Trophoblast cell (in vitro differentiated cells and primary cell): ENCODE results near the gene AHNAK2.

Experiments used
- DNase-seq, 2 donors: peaks; one replicate each; pipeline ENCODE4 v3.0.0-alpha.2; 2016
- H2AFZ ChIP-seq: 2 replicates; pipeline ENCODE4 v1.6.1; 2013; ENCODE audit warnings: low read length, moderate library complexity, mild to moderate bottlenecking; ENCODE audit not compliant: insufficient read depth, poor library complexity
- H2AK5ac ChIP-seq: 2 replicates; pipeline ENCODE4 v1.6.1; 2013; ENCODE audit warnings: mild to moderate bottlenecking, low read length
- H2BK120ac ChIP-seq: 2 replicates; pipeline ENCODE4 v1.6.1; 2013; ENCODE audit warnings: low read length, mild to moderate bottlenecking, moderate library complexity; ENCODE audit not compliant: insufficient read depth, poor library complexity
- H2BK12ac ChIP-seq: 2 replicates; pipeline ENCODE4 v1.6.1; 2013; ENCODE audit warnings: mild to moderate bottlenecking, low read length, moderate library complexity
- H2BK5ac ChIP-seq: 2 replicates; pipeline ENCODE4 v1.6.1; 2013; ENCODE audit warnings: low read length, low read depth, moderate library complexity, mild to moderate bottlenecking; ENCODE audit not compliant: poor library complexity
- H3K14ac ChIP-seq: 2 replicates; pipeline ENCODE4 v1.6.1; 2013; ENCODE audit warnings: mild to moderate bottlenecking, low read length
- H3K18ac ChIP-seq: 2 replicates; pipeline ENCODE4 v1.6.1; 2013; ENCODE audit warnings: mild to moderate bottlenecking, low read length
- H3K23ac ChIP-seq: 2 replicates; pipeline ENCODE4 v1.6.1; 2013; ENCODE audit warnings: low read length
- H3K27ac ChIP-seq: 2 replicates; pipeline ENCODE4 v1.5.1; 2013; ENCODE audit warnings: low read depth, mild to moderate bottlenecking, inconsistent platforms, low read length, moderate library complexity
- H3K27me3 ChIP-seq: 2 replicates; pipeline ENCODE4 v1.6.1; 2013; ENCODE audit warnings: inconsistent platforms, mild to moderate bottlenecking, low read length, moderate library complexity; ENCODE audit not compliant: insufficient read depth
- H3K36me3 ChIP-seq, 2 experiments: 1 replicate in 1 of 2; 2 replicates in 1 of 2; pipeline ENCODE4 v1.6.1; 2013; ENCODE audit warnings: low read length in 2 of 2, mild to moderate bottlenecking in 2 of 2, moderate library complexity in 1 of 2; ENCODE audit not compliant: insufficient read depth in 2 of 2, control insufficient read depth in 1 of 2
- H3K4ac ChIP-seq: 2 replicates; pipeline ENCODE4 v1.6.1; 2013; ENCODE audit warnings: low read depth, mild to moderate bottlenecking, low read length, moderate library complexity
- H3K4me1 ChIP-seq, 2 experiments: 1 replicate in 1 of 2; 2 replicates in 1 of 2; pipeline ENCODE4 v1.6.1; 2013; ENCODE audit warnings: low read length in 2 of 2, mild to moderate bottlenecking in 2 of 2, moderate library complexity in 1 of 2; ENCODE audit not compliant: insufficient read depth in 2 of 2, control insufficient read depth in 1 of 2
- H3K4me2 ChIP-seq: 2 replicates; pipeline ENCODE4 v1.6.1; 2013; ENCODE audit warnings: inconsistent platforms, mild to moderate bottlenecking, low read length, moderate library complexity
- H3K4me3 ChIP-seq: 2 replicates; pipeline ENCODE4 v1.5.1; 2013; ENCODE audit warnings: mild to moderate bottlenecking, low read depth, low read length, inconsistent platforms
- H3K79me1 ChIP-seq: one replicate; pipeline ENCODE4 v1.6.1; 2013; ENCODE audit warnings: low read length
- H3K79me2 ChIP-seq: 2 replicates; pipeline ENCODE4 v1.6.1; 2013; ENCODE audit warnings: low read length, mild to moderate bottlenecking; ENCODE audit not compliant: control insufficient read depth, insufficient read depth, poor library complexity
- H3K9ac ChIP-seq: 2 replicates; pipeline ENCODE4 v1.6.1; 2013; ENCODE audit warnings: mild to moderate bottlenecking, low read length
- H3K9me3 ChIP-seq: 2 replicates; pipeline ENCODE4 v1.6.1; 2013; ENCODE audit warnings: low read depth, mild to moderate bottlenecking, control low read depth, inconsistent platforms, low read length; ENCODE audit not compliant: insufficient read depth
- H4K12ac ChIP-seq: 2 replicates; pipeline ENCODE4 v1.6.1; 2013; ENCODE audit warnings: low read depth, mild to moderate bottlenecking, low read length, moderate library complexity
- H4K8ac ChIP-seq: 2 replicates; pipeline ENCODE4 v1.6.1; 2013; ENCODE audit warnings: low read depth, mild to moderate bottlenecking, low read length, moderate library complexity
- H4K91ac ChIP-seq: one replicate; pipeline ENCODE4 v1.6.1; 2013; ENCODE audit warnings: low read depth, mild to moderate bottlenecking, low read length, moderate library complexity
- WGBS: extraction: QIAGEN DNeasy Blood & Tissue Kit; methylation state at CpG from one replicate; pipeline ENCODE4 v1.1.7; 2013; ENCODE audit warnings: missing lambda C conversion rate; ENCODE audit not compliant: insufficient read length, insufficient coverage; ENCODE audit errors: extremely low coverage; 5-methylcytosine and 5-hydroxymethylcytosine counted together

Gene AHNAK2

DNA sequence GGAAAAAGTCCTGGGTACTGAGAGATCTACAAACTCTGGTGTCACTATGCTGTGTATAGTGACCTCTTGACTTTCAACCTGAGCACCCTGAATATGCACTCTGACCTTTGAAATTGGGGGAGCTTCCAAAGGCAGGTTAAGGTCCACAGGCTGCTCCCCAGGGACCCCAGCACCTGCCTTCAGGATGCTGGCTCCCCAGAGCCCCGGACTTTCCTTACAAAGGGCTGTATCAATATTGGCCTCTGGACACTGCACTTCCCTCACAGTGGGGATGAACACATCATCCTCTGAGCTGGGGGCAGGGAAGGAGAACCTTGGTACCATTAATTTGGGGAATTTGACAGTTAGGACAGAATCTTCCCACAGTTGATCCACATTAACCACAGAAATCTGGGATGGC, 39.2 kb downstream of the AHNAK2 start:
- H3K14ac ChIP-seq, result no peak overlapping the region

DNA sequence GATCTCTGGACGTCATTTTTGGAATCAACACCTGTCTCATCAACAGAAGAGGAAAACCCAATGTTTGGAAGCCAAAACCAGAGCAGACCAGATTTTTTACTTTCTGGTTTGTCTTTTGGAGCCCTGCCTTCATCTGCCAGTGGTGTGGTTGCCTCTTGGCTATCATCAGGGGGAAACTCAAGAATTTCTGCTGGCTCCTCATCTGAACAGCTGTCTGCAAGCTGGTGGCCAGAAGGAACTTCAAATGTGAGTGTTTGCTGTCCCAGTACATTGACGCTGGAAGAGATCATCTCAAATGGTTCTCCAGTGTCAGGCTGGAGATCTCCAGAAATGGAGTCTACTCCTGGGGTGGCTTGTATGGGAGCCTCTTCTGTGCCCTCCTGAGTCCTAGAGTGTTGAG, 39.7 kb downstream of the AHNAK2 start:
- no peaks in the 10 kb centered on the region for H3K4me1 ChIP-seq
- H3K18ac ChIP-seq, result no peak overlapping the region
- no peak overlapping the region for H2AK5ac ChIP-seq
- H3K27me3 ChIP-seq, result peaks cover 20% of the 10 kb centered on the region
- H3K9me3 ChIP-seq, result peaks cover 15% of the 10 kb centered on the region
- H3K9ac ChIP-seq, result no peak overlapping the region
- no peak overlapping the region for H3K14ac ChIP-seq
- no peak overlapping the region for H3K4me2 ChIP-seq
- H3K4me3 ChIP-seq, result no peak overlapping the region
- no peak overlapping the region for H4K91ac ChIP-seq
- H3K27ac ChIP-seq, result no peak overlapping the region
- H2BK120ac ChIP-seq, result no peak overlapping the region
- H2BK5ac ChIP-seq, result no peak overlapping the region
- H3K79me1 ChIP-seq, result no peaks in the 10 kb centered on the region
- DNase-seq, result no peak
- H3K23ac ChIP-seq, result no peak overlapping the region
- no peaks in the 10 kb centered on the region for H3K36me3 ChIP-seq
- H4K12ac ChIP-seq, result no peak overlapping the region
- no peak overlapping the region for H2AFZ ChIP-seq
- no peaks in the 10 kb centered on the region for H3K79me2 ChIP-seq
- WGBS, result no CpG with 5 or more reads among the region's 2 CpGs
- no peak overlapping the region for H3K4ac ChIP-seq
- no peak overlapping the region for H2BK12ac ChIP-seq
- no peak overlapping the region for H4K8ac ChIP-seq

More for the DNA sequence above, 39.2 kb downstream of the AHNAK2 start:
- Histone ChIP-seq H3K79me2 (no peaks in the 10 kb centered on the region), H3K9me3 (peaks cover 20% of the 10 kb centered on the region), H2BK120ac (no peak overlapping the region), H4K8ac (no peak overlapping the region), H3K4me2 (no peak overlapping the region), H3K18ac (no peak overlapping the region), H3K27me3 (peaks cover 19% of the 10 kb centered on the region), H3K36me3 (no peaks in the 10 kb centered on the region), H3K4me3 (no peak overlapping the region), H2AFZ (no peak overlapping the region), H2BK5ac (no peak overlapping the region), H2BK12ac (no peak overlapping the region), H4K91ac (no peak overlapping the region), H3K4me1 (no peaks in the 10 kb centered on the region), H3K4ac (no peak overlapping the region), H3K79me1 (no peaks in the 10 kb centered on the region), H3K23ac (no peak overlapping the region), H3K27ac (no peak overlapping the region), H3K9ac (no peak overlapping the region), H2AK5ac (no peak overlapping the region), H4K12ac (no peak overlapping the region)
- no CpG with 5 or more reads among the region's 1 CpG for WGBS
- no peak for DNase-seq

DNA sequence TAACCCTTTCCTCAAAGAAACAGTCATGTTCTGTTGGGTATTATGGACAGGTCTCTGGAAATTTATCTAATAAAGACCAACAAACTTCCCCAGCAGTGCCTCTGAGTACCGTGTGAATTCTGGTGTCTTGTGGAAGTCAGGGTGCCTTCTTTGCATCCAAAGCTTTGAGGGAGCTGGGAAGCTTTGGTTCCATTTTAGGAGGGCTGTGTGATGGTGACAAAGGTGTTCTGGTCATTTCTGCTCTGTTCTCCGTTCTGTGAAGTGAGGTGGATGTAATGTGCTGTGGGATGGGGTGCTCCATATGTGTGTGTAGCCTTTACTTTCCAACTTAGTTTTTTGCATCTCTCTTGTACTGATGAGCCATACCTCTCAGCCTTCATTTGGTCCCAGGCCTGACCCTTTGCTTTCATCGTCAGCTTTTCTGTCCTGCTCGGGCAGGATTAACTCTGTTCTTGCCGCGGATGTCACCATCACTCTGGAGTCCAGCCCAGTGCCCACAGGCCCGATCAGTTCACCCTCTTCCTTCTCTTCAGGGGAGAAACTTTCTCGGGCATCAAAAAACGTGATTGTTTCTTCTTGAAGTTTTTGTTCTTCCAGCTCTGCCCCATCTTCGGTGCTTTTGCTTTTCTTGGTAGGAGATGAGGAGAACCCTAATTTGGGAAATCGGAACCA, 40.3 kb downstream of the AHNAK2 start:
- Histone ChIP-seq H2AFZ (no peak overlapping the region), H4K12ac (no peak overlapping the region), H3K9me3 (peaks cover 15% of the 10 kb centered on the region), H3K4me3 (peak overlapping the region; percentile 34), H3K27ac (no peak overlapping the region), H4K91ac (no peak overlapping the region), H2BK12ac (no peak overlapping the region), H3K79me1 (no peaks in the 10 kb centered on the region), H3K9ac (no peak overlapping the region), H2BK5ac (no peak overlapping the region), H3K27me3 (peaks cover 23% of the 10 kb centered on the region), H2BK120ac (no peak overlapping the region), H2AK5ac (no peak overlapping the region), H3K23ac (no peak overlapping the region), H3K18ac (no peak overlapping the region), H3K79me2 (no peaks in the 10 kb centered on the region), H4K8ac (no peak overlapping the region), H3K4me1 (no peaks in the 10 kb centered on the region), H3K4ac (no peak overlapping the region), H3K4me2 (no peak overlapping the region), H3K36me3 (no peaks in the 10 kb centered on the region), H3K14ac (no peak overlapping the region)
- no CpG with 5 or more reads among the region's 11 CpGs for WGBS
- DNase-seq, result no peak

DNA sequence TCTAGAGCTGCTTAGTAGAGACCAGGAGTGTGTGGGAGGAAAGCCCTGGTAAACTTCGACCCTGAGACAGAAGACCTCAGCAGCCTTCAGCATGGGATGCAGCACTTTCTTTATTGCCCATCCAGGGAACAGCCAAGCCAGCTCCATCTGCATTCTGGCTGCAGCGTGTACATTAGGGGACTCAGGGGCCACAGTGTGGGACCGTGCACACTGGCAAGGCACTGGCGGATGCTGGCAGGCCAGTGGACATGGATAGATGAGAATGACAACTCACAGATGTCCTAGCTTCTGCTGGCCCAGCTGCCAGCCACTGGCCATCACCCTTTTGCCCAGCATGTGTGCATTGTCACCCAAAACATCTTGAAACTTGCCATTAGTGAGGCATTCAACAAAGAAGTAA, 41.0 kb downstream of the AHNAK2 start:
- peaks cover 17% of the 10 kb centered on the region for H3K9me3 ChIP-seq
- H2AFZ ChIP-seq, result no peak overlapping the region
- no peak overlapping the region for H3K4ac ChIP-seq
- H3K79me2 ChIP-seq, result no peaks in the 10 kb centered on the region
- H4K12ac ChIP-seq, result no peak overlapping the region
- H3K4me2 ChIP-seq, result no peak overlapping the region
- H2BK5ac ChIP-seq, result no peak overlapping the region
- H3K36me3 ChIP-seq, result no peaks in the 10 kb centered on the region
- H3K4me1 ChIP-seq, result peaks cover 0 to under 1% of the 10 kb centered on the region in 2 experiments
- no peak overlapping the region for H3K9ac ChIP-seq
- H3K27ac ChIP-seq, result no peak overlapping the region
- H2BK12ac ChIP-seq, result no peak overlapping the region
- no peak overlapping the region for H3K14ac ChIP-seq
- no CpG with 5 or more reads among the region's 4 CpGs for WGBS
- H4K91ac ChIP-seq, result no peak overlapping the region
- no peak overlapping the region for H4K8ac ChIP-seq
- peaks cover 30% of the 10 kb centered on the region for H3K27me3 ChIP-seq
- no peak overlapping the region for H3K4me3 ChIP-seq
- no peak overlapping the region for H3K18ac ChIP-seq
- no peak overlapping the region for H2AK5ac ChIP-seq
- H2BK120ac ChIP-seq, result no peak overlapping the region
- no peak for DNase-seq
- no peaks in the 10 kb centered on the region for H3K79me1 ChIP-seq
- no peak overlapping the region for H3K23ac ChIP-seq
